Small intestine (tissue), 4 donors: ENCODE results near the gene BAIAP2L2. TPM values are rescaled to one million over a fixed set of nuclear protein-coding genes. Genes with fewer than 3 reads are reported as not detected.

ENCODE experiments used
- polyA plus RNA-seq, 4 donors: library from polyadenylated mRNA; stranded (reverse) in 3 of 4; unstranded in 1 of 4; fragments of 200-250 nt in 3 of 4; fragments of 120-200 nt in 1 of 4; gene quantifications; one replicate each; pipeline versions ENCODE4 v1.2.1 to v1.2.3, GENCODE V29; 2013
- donor health status: healthy with polysubstance abuse.
- donor health status: Bipolar disorder and iron deficiency.
- donor health status: healthy.

Gene BAIAP2L2
- polyA plus RNA-seq, 4 donors: 59.0 to 484 (median 251) TPM

Other genes with a start within 250 kb of the BAIAP2L2 start
- 10 to 100 TPM in 2 of 4 donors, 1 to 10 TPM in 2; 8.4 to 16.4 (median 10.1) TPM for gene MICALL1, start 204.4 kb downstream of the BAIAP2L2 start, polyA plus RNA-seq
- gene C22orf23, start 157.1 kb downstream of the BAIAP2L2 start, polyA plus RNA-seq: under 1 TPM in 2 of 4 donors, not detected in 2; 0.24 TPM
- gene POLR2F, start 157.0 kb downstream of the BAIAP2L2 start, polyA plus RNA-seq: 100 to 1,000 TPM in 3 of 4 donors, 10 to 100 TPM in 1; 53.7 to 146 (median 107) TPM
- gene SOX10, start 126.1 kb downstream of the BAIAP2L2 start, polyA plus RNA-seq: 1 to 10 TPM in 2 of 4 donors, under 1 TPM in 1, not detected in 1; 0.27 to 2.8 (median 1.8) TPM
- gene PICK1, start 53.3 kb downstream of the BAIAP2L2 start, polyA plus RNA-seq: 10 to 100 TPM; 24.3 to 33.3 (median 32.0) TPM
- gene SLC16A8, start 26.5 kb downstream of the BAIAP2L2 start, polyA plus RNA-seq: 1 to 10 TPM in 1 of 4 donors, under 1 TPM in 1, not detected in 2; 0.37 to 1.7 TPM
- gene PLA2G6, start 71.1 kb upstream of the BAIAP2L2 start, polyA plus RNA-seq: 10 to 100 TPM; 13.8 to 55.0 (median 24.3) TPM
- gene MAFF, start 91.3 kb upstream of the BAIAP2L2 start, polyA plus RNA-seq: 10 to 100 TPM in 3 of 4 donors, 1 to 10 TPM in 1; 9.6 to 26.5 (median 16.0) TPM
- 10 to 100 TPM in 2 of 4 donors, 1 to 10 TPM in 2; 7.3 to 47.4 (median 20.3) TPM for gene TMEM184B, start 162.3 kb upstream of the BAIAP2L2 start, polyA plus RNA-seq
- gene CSNK1E, start 206.7 kb upstream of the BAIAP2L2 start, polyA plus RNA-seq: 10 to 100 TPM; 19.0 to 92.1 (median 46.7) TPM